SH-SY5Y (cell line): Measurements from ENCODE around the gene ZNF618.

ENCODE experiments used
- GATA2 ChIP-seq: IDR thresholded peaks from 2 replicates; pipeline ENCODE4 v1.6.1; 2011; ENCODE audit warnings: mild to moderate bottlenecking, low read depth, low read length
- GATA3 ChIP-seq: IDR thresholded peaks from 2 replicates; pipeline ENCODE4 v1.6.1; 2011; ENCODE audit warnings: low read depth, mild to moderate bottlenecking, low read length, moderate library complexity

Gene ZNF618

DNA sequence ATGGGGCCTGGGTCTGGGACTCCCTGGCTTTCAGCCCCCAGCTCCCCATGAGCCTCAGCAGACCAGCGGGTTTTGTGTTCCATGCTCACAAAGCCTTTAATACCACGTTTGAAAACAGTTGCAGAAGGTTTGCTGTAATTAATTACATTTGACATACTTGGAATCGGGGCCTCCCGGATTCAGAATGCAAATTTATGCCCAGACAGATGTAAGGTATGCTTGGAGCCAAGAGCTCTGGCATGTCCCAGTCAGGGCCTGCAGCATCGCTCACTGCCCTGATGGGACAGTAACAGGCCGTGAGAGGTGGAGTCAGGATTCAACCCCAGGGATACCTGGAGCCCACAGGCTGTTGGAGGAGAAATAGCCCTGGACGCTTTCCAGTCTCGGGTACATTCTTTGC lies 12.2 kb downstream of the ZNF618 start:
- TF ChIP-seq GATA3, result no peak
- TF ChIP-seq GATA2, result no peak

DNA sequence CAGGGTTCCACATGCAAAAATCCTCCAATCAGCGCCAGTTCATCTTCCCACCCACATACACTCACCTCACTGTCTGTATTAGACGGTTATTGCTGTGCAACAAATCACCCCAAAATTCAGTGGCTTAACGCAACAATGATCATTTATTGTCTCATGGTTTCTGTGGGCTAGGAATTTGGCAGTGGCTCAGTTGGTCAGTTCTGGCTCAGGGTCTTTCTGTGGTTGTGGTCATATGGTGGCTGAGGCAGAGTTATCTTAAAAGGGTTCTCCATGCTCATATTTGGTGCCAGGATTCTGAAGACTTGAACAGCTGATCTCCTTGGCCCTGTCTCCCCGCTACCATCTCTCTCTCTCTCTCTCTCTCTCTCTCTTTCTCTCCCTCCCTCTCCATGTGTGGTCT lies 12.9 kb downstream of the ZNF618 start:
- TF ChIP-seq GATA2 (no peak), GATA3 (no peak)

GRCh38 chr9:113890704-113891103 lies 14.6 kb downstream of the ZNF618 start:
- TF ChIP-seq GATA3 (no peak), GATA2 (no peak)

GRCh38 chr9:113892861-113893491 lies 16.9 kb downstream of the ZNF618 start:
- TF ChIP-seq GATA3 (no peak), GATA2 (no peak)

- TF ChIP-seq GATA3 (no peak), GATA2 (no peak)
Observed at GRCh38 chr9:113894166-113894565, 18.1 kb downstream of the ZNF618 start.

- no peak for TF ChIP-seq GATA3
- TF ChIP-seq GATA2, result no peak
Observed at GRCh38 chr9:113895526-113895925, 19.4 kb downstream of the ZNF618 start.

- no peak for TF ChIP-seq GATA2
- no peak for TF ChIP-seq GATA3
Observed at GRCh38 chr9:113896713-113897112, 20.6 kb downstream of the ZNF618 start.

- TF ChIP-seq GATA2, result no peak
- no peak for TF ChIP-seq GATA3
Observed at GRCh38 chr9:113898151-113898550, 22.0 kb downstream of the ZNF618 start.

GRCh38 chr9:113898596-113898995 lies 22.5 kb downstream of the ZNF618 start:
- TF ChIP-seq GATA3 (no peak), GATA2 (no peak)

DNA sequence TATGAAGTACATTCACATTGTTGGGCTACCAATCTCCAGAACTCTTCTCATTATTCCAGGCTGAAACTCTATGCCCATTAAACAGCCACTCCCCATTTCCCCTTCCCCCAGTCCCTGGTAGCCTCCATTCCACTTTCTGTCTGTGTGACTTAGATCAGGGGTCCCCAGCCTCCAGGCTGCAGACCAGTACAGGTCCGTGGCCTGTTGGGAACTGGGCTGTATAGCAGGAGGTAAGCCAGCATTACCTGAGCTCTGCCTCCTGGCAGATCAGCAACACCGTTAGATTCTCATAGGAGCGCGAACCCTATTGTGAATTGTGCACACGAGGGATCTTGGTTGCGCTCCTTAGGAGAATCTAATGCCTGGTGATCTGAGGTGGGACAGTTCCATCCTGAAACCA lies 23.1 kb downstream of the ZNF618 start:
- TF ChIP-seq GATA3 (no peak), GATA2 (no peak)

DNA sequence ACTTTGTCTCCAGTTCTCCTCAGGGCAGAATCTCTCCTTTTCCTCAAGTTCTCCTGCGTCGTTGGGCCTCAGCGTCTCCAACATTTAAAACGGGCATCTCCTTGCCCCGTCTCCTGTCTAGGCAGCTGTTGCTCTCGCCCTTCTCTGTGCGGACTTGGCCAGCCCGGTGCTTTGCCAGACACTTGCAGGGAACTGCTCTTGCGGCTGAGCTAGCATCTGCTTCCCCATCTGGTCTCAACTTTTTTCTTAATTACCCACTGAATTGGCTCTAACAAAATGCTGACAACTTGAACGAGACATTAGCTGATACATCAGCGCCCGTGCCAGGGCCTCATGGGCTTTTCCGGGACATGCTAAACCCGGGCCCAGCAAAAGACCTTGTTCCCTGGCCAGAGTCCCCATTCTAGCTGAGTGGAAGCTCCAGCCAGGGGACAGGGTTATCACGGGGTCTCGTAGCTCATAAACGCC lies 25.1 kb downstream of the ZNF618 start:
- TF ChIP-seq GATA2 (no peak), GATA3 (no peak)

- TF ChIP-seq GATA3, result no peak
- TF ChIP-seq GATA2, result no peak
Observed at GRCh38 chr9:113903514-113904077, 27.5 kb downstream of the ZNF618 start.

DNA sequence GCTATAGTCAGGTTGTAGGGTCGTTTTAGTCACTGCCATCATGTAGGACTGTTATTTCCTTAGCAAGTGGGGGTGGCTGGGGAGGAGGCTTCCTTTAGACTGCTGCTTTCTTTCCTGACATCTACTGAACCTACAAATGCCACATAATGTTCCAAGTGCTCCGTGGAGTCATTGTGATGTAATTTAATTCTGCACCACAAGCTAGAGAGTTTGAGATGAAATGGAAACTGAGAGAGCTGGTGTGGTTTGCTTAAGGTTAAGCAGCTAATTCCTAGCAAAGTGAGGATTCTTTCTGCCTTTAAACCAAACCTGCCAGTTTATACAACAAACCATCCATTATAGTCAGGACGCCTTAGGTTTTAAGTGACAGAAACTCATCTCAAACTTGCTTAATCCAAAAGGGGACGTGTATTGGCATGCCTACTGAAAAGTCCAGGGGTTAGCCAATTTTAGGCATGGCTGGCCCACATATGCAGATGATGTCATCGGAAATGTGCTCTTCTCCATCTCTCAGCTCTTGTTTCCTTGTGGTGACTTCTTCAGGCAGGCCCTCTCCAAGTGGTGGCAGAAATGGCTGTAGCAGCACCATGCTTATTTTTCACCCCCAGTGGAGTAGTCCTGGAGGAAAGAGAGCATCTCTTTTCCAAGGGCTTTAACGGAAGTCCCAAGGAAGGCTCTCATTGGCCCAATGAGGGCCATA lies 30.5 kb downstream of the ZNF618 start:
- no peak for TF ChIP-seq GATA3
- no peak for TF ChIP-seq GATA2

GRCh38 chr9:113907282-113907681 lies 31.2 kb downstream of the ZNF618 start:
- TF ChIP-seq GATA2, result no peak

DNA sequence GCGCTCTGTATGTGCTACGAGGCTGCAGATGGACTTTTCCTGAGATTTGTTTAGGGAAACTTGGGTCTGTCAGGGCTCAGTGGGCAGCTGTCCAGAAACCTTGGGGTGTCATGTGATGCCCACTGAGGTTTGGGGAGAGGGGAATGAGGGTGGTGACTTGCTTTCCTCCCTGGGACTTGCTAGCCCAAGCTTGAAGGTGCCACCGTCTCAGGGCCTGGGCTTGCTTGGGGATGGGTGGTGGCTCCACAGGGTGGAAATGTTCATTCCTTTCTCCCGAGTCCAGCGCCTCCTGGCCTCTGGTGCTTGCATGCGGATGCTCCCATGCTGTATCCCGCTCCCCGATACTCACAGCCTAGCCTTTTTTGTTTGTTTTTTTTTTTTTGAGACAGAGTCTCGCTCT lies 33.3 kb downstream of the ZNF618 start:
- TF ChIP-seq GATA2, result no peak
